K562 (cell line): ENCODE data around the gene RUNX3. TPM values are rescaled to one million over a fixed set of nuclear protein-coding genes. Genes with fewer than 3 reads are reported as not detected.

Experiments used
- KLF1 ChIP-seq: fragments of 450-650 bp; IDR thresholded peaks from 2 replicates; pipeline ENCODE4 v1.6.1; 2016; ENCODE audit warnings: missing genetic modification characterization, missing compliant biosample characterization
- KLF13 ChIP-seq: fragments of 450-650 bp; IDR thresholded peaks from 2 replicates; pipeline ENCODE4 v1.6.1; 2016; ENCODE audit warnings: missing genetic modification characterization, low read depth, mild to moderate bottlenecking, missing compliant biosample characterization, moderate library complexity, borderline replicate concordance
- PML ChIP-seq: IDR thresholded peaks from 2 replicates; pipeline ENCODE4 v1.6.1; 2012; ENCODE audit warnings: low read length, inconsistent platforms
- polyA plus RNA-seq, 8 experiments: library from polyadenylated mRNA; depleted of rRNA in 4 of 8; stranded (reverse) in 5 of 8; unstranded in 3 of 8; fragments of >200 nt; fragmentation: Nextera tagmentation in 2 of 8; fragmentation: Illumina TruSeq in 1 of 8; extraction: Ambion mirVana in 2 of 8; extraction: Trizol in 1 of 8; gene quantifications; 2 replicates each; pipeline versions ENCODE4 v1.2.1 to v1.2.3, GENCODE V29; 2011 to 2014; ENCODE audit warnings: inconsistent platforms in 1 of 8, missing spikeins in 1 of 8
- total RNA-seq, 7 experiments: library from RNA; depleted of rRNA in 6 of 7; stranded (reverse); fragments of >200 nt in 6 of 7; fragmentation: Illumina TruSeq in 2 of 7; extraction: Trizol in 2 of 7; gene quantifications; 2 replicates each; pipeline versions ENCODE4 v1.2.1 to v1.2.3, GENCODE V29; 2011 to 2021; ENCODE audit warnings: low replicate concordance in 1 of 7
- TF ChIP-seq, protein P1 (sequence below): fragments of 200-600 bp; sonication (generic); IDR thresholded peaks from one replicate; pipeline ENCODE4 v1.6.1; 2012; ENCODE audit warnings: mild to moderate bottlenecking, low read depth, low read length, inconsistent platforms
- TF ChIP-seq, protein P2 (sequence below): fragments of 450-650 bp; IDR thresholded peaks from 2 replicates; pipeline ENCODE4 v1.6.1; 2017; ENCODE audit warnings: antibody characterized with exemption, mild to moderate bottlenecking
- TF ChIP-seq, protein P3 (sequence below): fragments of 200-800 bp; sonication (Bioruptor generic); IDR thresholded peaks from 2 replicates; pipeline ENCODE4 v1.6.1; 2016; ENCODE audit warnings: missing genetic modification characterization, missing compliant biosample characterization

The RUNX3 gene
- total and polyA plus RNA-seq, 9 of the 15 experiments (the other 6 are each of a cell fraction or from before 2014, with no cell fraction given), result 0.01 to 0.64 (median 0.09) TPM

DNA sequence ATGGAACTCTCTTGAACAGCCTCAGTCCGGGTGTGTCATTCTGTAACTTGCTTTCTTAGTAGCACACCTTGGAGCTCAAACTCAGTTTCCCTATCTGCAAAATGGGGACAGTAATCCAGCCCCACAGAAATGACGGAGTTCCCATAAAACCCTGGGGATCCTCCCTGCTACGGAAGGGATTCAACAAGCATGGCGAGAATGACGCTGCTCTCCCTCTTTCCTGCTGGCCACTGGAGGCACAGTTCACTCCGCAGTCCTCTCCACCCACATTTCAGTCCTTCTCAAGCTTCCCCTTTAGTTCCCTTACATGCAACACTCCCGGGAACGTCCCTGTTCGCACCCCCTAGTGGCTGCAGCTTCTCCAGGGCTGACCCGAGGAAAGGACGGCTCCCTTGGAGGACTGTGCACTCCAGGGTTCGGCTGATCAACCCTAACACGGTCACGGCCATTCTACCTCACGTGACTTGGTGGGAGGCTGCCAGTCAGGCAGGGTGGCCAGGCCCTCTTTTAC is 20.6 kb downstream of the RUNX3 start (continued):
- TF ChIP-seq, protein P1, sequence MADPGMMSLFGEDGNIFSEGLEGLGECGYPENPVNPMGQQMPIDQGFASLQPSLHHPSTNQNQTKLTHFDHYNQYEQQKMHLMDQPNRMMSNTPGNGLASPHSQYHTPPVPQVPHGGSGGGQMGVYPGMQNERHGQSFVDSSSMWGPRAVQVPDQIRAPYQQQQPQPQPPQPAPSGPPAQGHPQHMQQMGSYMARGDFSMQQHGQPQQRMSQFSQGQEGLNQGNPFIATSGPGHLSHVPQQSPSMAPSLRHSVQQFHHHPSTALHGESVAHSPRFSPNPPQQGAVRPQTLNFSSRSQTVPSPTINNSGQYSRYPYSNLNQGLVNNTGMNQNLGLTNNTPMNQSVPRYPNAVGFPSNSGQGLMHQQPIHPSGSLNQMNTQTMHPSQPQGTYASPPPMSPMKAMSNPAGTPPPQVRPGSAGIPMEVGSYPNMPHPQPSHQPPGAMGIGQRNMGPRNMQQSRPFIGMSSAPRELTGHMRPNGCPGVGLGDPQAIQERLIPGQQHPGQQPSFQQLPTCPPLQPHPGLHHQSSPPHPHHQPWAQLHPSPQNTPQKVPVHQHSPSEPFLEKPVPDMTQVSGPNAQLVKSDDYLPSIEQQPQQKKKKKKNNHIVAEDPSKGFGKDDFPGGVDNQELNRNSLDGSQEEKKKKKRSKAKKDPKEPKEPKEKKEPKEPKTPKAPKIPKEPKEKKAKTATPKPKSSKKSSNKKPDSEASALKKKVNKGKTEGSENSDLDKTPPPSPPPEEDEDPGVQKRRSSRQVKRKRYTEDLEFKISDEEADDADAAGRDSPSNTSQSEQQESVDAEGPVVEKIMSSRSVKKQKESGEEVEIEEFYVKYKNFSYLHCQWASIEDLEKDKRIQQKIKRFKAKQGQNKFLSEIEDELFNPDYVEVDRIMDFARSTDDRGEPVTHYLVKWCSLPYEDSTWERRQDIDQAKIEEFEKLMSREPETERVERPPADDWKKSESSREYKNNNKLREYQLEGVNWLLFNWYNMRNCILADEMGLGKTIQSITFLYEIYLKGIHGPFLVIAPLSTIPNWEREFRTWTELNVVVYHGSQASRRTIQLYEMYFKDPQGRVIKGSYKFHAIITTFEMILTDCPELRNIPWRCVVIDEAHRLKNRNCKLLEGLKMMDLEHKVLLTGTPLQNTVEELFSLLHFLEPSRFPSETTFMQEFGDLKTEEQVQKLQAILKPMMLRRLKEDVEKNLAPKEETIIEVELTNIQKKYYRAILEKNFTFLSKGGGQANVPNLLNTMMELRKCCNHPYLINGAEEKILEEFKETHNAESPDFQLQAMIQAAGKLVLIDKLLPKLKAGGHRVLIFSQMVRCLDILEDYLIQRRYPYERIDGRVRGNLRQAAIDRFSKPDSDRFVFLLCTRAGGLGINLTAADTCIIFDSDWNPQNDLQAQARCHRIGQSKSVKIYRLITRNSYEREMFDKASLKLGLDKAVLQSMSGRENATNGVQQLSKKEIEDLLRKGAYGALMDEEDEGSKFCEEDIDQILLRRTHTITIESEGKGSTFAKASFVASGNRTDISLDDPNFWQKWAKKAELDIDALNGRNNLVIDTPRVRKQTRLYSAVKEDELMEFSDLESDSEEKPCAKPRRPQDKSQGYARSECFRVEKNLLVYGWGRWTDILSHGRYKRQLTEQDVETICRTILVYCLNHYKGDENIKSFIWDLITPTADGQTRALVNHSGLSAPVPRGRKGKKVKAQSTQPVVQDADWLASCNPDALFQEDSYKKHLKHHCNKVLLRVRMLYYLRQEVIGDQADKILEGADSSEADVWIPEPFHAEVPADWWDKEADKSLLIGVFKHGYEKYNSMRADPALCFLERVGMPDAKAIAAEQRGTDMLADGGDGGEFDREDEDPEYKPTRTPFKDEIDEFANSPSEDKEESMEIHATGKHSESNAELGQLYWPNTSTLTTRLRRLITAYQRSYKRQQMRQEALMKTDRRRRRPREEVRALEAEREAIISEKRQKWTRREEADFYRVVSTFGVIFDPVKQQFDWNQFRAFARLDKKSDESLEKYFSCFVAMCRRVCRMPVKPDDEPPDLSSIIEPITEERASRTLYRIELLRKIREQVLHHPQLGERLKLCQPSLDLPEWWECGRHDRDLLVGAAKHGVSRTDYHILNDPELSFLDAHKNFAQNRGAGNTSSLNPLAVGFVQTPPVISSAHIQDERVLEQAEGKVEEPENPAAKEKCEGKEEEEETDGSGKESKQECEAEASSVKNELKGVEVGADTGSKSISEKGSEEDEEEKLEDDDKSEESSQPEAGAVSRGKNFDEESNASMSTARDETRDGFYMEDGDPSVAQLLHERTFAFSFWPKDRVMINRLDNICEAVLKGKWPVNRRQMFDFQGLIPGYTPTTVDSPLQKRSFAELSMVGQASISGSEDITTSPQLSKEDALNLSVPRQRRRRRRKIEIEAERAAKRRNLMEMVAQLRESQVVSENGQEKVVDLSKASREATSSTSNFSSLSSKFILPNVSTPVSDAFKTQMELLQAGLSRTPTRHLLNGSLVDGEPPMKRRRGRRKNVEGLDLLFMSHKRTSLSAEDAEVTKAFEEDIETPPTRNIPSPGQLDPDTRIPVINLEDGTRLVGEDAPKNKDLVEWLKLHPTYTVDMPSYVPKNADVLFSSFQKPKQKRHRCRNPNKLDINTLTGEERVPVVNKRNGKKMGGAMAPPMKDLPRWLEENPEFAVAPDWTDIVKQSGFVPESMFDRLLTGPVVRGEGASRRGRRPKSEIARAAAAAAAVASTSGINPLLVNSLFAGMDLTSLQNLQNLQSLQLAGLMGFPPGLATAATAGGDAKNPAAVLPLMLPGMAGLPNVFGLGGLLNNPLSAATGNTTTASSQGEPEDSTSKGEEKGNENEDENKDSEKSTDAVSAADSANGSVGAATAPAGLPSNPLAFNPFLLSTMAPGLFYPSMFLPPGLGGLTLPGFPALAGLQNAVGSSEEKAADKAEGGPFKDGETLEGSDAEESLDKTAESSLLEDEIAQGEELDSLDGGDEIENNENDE, result no peak
- no peak for TF ChIP-seq PML
- TF ChIP-seq KLF13 (tag), result no peak
- TF ChIP-seq, protein P2, sequence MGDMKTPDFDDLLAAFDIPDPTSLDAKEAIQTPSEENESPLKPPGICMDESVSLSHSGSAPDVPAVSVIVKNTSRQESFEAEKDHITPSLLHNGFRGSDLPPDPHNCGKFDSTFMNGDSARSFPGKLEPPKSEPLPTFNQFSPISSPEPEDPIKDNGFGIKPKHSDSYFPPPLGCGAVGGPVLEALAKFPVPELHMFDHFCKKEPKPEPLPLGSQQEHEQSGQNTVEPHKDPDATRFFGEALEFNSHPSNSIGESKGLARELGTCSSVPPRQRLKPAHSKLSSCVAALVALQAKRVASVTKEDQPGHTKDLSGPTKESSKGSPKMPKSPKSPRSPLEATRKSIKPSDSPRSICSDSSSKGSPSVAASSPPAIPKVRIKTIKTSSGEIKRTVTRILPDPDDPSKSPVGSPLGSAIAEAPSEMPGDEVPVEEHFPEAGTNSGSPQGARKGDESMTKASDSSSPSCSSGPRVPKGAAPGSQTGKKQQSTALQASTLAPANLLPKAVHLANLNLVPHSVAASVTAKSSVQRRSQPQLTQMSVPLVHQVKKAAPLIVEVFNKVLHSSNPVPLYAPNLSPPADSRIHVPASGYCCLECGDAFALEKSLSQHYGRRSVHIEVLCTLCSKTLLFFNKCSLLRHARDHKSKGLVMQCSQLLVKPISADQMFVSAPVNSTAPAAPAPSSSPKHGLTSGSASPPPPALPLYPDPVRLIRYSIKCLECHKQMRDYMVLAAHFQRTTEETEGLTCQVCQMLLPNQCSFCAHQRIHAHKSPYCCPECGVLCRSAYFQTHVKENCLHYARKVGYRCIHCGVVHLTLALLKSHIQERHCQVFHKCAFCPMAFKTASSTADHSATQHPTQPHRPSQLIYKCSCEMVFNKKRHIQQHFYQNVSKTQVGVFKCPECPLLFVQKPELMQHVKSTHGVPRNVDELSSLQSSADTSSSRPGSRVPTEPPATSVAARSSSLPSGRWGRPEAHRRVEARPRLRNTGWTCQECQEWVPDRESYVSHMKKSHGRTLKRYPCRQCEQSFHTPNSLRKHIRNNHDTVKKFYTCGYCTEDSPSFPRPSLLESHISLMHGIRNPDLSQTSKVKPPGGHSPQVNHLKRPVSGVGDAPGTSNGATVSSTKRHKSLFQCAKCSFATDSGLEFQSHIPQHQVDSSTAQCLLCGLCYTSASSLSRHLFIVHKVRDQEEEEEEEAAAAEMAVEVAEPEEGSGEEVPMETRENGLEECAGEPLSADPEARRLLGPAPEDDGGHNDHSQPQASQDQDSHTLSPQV, result no peak
- TF ChIP-seq, protein P3, sequence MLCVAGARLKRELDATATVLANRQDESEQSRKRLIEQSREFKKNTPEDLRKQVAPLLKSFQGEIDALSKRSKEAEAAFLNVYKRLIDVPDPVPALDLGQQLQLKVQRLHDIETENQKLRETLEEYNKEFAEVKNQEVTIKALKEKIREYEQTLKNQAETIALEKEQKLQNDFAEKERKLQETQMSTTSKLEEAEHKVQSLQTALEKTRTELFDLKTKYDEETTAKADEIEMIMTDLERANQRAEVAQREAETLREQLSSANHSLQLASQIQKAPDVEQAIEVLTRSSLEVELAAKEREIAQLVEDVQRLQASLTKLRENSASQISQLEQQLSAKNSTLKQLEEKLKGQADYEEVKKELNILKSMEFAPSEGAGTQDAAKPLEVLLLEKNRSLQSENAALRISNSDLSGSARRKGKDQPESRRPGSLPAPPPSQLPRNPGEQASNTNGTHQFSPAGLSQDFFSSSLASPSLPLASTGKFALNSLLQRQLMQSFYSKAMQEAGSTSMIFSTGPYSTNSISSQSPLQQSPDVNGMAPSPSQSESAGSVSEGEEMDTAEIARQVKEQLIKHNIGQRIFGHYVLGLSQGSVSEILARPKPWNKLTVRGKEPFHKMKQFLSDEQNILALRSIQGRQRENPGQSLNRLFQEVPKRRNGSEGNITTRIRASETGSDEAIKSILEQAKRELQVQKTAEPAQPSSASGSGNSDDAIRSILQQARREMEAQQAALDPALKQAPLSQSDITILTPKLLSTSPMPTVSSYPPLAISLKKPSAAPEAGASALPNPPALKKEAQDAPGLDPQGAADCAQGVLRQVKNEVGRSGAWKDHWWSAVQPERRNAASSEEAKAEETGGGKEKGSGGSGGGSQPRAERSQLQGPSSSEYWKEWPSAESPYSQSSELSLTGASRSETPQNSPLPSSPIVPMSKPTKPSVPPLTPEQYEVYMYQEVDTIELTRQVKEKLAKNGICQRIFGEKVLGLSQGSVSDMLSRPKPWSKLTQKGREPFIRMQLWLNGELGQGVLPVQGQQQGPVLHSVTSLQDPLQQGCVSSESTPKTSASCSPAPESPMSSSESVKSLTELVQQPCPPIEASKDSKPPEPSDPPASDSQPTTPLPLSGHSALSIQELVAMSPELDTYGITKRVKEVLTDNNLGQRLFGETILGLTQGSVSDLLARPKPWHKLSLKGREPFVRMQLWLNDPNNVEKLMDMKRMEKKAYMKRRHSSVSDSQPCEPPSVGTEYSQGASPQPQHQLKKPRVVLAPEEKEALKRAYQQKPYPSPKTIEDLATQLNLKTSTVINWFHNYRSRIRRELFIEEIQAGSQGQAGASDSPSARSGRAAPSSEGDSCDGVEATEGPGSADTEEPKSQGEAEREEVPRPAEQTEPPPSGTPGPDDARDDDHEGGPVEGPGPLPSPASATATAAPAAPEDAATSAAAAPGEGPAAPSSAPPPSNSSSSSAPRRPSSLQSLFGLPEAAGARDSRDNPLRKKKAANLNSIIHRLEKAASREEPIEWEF (CRISPR knock-in tag), result no peak
- no peak for TF ChIP-seq KLF1 (tag)
